ENCODE results near the gene PTPN13.

The PTPN13 gene

GRCh38 chr4:86825511-86825910, 231.4 kb downstream of the PTPN13 start:
- no peak for TF ChIP-seq CTCF (IDR thresholded peaks at IDR 0.05)
- Mint-ChIP-seq H3K9me3 (peaks cover 14% of the 10 kb centered on the region), H3K4me3 (no peak overlapping the region), H3K4me1 (peaks cover 4% of the 10 kb centered on the region), H3K36me3 (ENCODE audit: low read depth) (peaks cover 4% of the 10 kb centered on the region), H3K27ac (no peak overlapping the region), H3K27me3 (ENCODE audit: low read depth, poor library complexity) (peaks cover 4% of the 10 kb centered on the region)
- no peak for DNase-seq

- Mint-ChIP-seq H3K9me3 (peaks cover 22% of the 10 kb centered on the region), H3K4me3 (no peak overlapping the region), H3K36me3 (ENCODE audit: low read depth) (peaks cover 4% of the 10 kb centered on the region), H3K27ac (peak overlapping the region; percentile 97), H3K27me3 (ENCODE audit: low read depth, poor library complexity) (peaks cover 3% of the 10 kb centered on the region), H3K4me1 (peaks cover 27% of the 10 kb centered on the region)
- no peak for TF ChIP-seq CTCF (IDR thresholded peaks at IDR 0.05)
- no peak for DNase-seq
These were observed 237.4 kb downstream of the PTPN13 start for GRCh38 chr4:86831262-86832130.

GRCh38 chr4:86833615-86834014, 239.5 kb downstream of the PTPN13 start:
- TF ChIP-seq CTCF (IDR thresholded peaks at IDR 0.05) = no peak
- Mint-ChIP-seq H3K9me3 (peaks cover 21% of the 10 kb centered on the region), H3K4me1 (peaks cover 25% of the 10 kb centered on the region), H3K27me3 (ENCODE audit: low read depth, poor library complexity) (peaks cover 3% of the 10 kb centered on the region), H3K4me3 (no peak overlapping the region), H3K27ac (no peak overlapping the region), H3K36me3 (ENCODE audit: low read depth) (peaks cover 3% of the 10 kb centered on the region)
- no peak for DNase-seq

GRCh38 chr4:86834901-86835300, 240.8 kb downstream of the PTPN13 start:
- H3K4me3 Mint-ChIP-seq = no peak overlapping the region
- no peak for DNase-seq
- H3K36me3 Mint-ChIP-seq (ENCODE audit: low read depth) = no peaks in the 10 kb centered on the region
- peaks cover 10% of the 10 kb centered on the region for H3K9me3 Mint-ChIP-seq
- H3K27me3 Mint-ChIP-seq (ENCODE audit: low read depth, poor library complexity) = peaks cover 3% of the 10 kb centered on the region
- TF ChIP-seq CTCF (IDR thresholded peaks at IDR 0.05) = no peak
- H3K4me1 Mint-ChIP-seq = peaks cover 23% of the 10 kb centered on the region
- H3K27ac Mint-ChIP-seq = peak overlapping the region; percentile 33

- Mint-ChIP-seq H3K4me3 (no peak overlapping the region), H3K9me3 (peaks cover 8% of the 10 kb centered on the region), H3K4me1 (peaks cover 23% of the 10 kb centered on the region), H3K36me3 (ENCODE audit: low read depth) (no peaks in the 10 kb centered on the region), H3K27me3 (ENCODE audit: low read depth, poor library complexity) (peaks cover 3% of the 10 kb centered on the region), H3K27ac (no peak overlapping the region)
- no peak for TF ChIP-seq CTCF (IDR thresholded peaks at IDR 0.05)
- DNase-seq = no peak
These were observed 241.6 kb downstream of the PTPN13 start for GRCh38 chr4:86835677-86836076.

Data from nephron progenitor cell (in vitro differentiated cells).